HG02623 (cell line): ENCODE measurements around the gene PLCD3.
A peak's percentile ranks its signal among the peaks of the same experiment; 100 is the strongest.
"Not testable (repeated sequence)": the region's sequence is repeated elsewhere in the genome, so short reads cannot be mapped to it uniquely, and the experiment has no call there.

Source experiments
- ATAC-seq: cut with Tn5 transposase; IDR thresholded peaks from one replicate; pipeline ENCODE4 v1.9.1; 2021; ENCODE audit warnings: moderate library complexity; ENCODE audit not compliant: unreplicated experiment

Gene PLCD3

GRCh38 chr17:45135192-45135977, 3.1 kb upstream of the PLCD3 start, which contains the start of gene ACBD4:
Gene ACBD4 (plus strand): TSS chr17:45135687. CDS start chr17:45136145, 458 bp downstream.
- peak; percentile 75 for ATAC-seq

- ATAC-seq = no peak
Measured at GRCh38 chr17:45132572-45133463, 503 bp upstream of the PLCD3 start.

GRCh38 chr17:45131616-45132319, 547 bp downstream of the PLCD3 start:
- no peak for ATAC-seq

GRCh38 chr17:45130681-45131615, 1.4 kb downstream of the PLCD3 start:
- ATAC-seq = no peak

- no peak for ATAC-seq
Measured at GRCh38 chr17:45129940-45130680, 2.2 kb downstream of the PLCD3 start.

- ATAC-seq = no peak
Measured at GRCh38 chr17:45129426-45129939, 2.8 kb downstream of the PLCD3 start.

- no peak for ATAC-seq
Measured at GRCh38 chr17:45128989-45129388, 3.3 kb downstream of the PLCD3 start.

DNA sequence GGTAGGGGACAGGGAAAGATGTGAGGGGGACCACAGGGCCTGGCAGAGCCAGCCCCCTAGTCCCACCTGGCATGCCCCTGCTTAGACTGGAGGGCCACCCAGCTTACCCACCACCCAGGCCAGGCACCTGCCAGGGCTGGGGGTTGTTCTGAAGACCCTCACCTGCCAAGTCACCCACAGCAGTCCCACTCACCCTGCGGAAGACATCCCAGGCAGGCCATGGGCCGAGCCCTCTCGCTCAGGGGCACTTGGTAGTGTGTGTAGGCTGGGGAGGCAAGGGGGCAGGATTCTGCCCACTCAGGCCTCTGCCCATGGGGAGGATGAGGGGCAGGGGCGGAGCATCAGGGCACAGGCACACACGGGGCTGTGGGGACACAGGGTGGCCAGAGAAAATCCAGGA, 4.0 kb downstream of the PLCD3 start:
- ATAC-seq = no peak

- no peak for ATAC-seq
Measured at GRCh38 chr17:45127548-45128300, 4.6 kb downstream of the PLCD3 start.

DNA sequence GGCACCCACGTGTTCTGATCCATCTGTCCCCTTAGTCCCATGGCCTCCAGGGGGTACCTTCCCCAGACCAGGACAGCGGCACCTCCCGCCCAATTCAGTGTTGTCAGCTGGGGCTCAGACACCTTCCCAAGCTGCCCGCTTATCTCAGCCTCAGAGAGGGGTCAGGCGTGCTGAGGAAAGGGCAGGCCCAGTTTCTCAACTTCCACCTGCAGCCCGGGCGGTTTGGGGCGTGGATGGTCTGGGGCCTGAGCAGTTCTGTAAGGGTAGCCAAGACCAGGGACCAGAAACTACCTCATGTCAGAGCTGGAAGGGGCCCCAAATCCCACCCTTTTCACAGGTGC, 5.1 kb downstream of the PLCD3 start:
- ATAC-seq = no peak

DNA sequence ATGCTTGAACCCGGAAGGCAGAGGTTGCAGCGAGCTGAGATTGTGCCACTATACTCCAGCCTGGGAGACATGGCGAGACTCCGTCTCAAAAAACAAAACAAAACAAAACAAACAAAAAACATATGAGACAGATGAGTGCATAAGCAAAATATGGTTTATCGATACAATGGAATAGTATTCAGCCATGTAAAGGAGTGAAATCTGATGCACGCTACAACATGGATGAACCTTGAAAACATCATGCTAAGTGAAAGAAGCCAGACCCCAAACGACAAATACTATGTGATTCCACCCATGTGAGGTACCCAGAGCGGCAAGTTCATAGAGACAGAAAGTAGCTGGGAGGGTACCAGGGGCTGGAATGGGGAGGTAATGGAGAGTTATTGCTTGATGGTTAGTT, 6.8 kb downstream of the PLCD3 start:
- ATAC-seq = no peak

GRCh38 chr17:45124797-45125122, 7.6 kb downstream of the PLCD3 start:
- ATAC-seq = not testable (repeated sequence)

DNA sequence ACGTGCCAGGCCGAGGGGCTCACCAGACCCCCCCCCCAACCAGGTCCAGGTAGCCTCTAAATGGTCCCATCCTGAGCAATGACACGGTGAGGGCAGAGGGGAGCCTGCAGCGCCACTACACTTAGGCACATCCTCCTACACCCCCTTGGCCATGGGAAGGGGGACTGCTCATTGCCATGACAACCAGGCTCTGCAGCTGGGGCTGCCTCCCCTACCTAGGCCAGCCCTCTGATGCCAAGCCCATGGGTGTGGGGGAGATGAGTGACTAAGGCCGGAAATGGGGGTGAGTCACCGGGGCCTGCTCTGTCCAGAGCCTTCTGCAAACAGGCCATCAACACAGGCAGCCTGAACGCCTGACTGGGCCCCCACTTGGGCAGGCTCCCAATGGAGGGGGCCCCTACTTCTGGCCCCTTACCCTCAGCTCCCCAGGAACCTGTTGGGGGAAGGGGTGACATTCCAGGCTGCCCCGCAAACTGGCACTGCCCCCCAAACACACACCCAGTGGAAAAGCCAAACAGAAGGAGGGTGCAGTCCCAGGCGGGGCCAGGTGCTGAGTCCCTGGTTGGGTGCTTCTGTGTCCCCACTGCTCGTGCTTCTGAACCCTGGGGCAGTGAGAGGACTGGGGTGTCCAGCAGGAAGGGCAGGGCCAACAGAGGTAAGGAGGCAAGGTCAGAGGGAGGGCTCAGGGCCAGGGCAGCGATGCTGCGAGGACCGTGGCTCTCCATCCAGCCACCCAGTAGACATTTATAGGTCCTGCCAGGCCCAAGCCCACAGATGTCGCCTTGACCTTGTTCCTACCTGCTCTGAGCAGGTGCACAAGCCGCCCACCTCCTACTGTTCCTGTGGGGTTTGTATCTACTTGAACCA, 8.2 kb downstream of the PLCD3 start:
- no peak for ATAC-seq

GRCh38 chr17:45123076-45123770, 9.1 kb downstream of the PLCD3 start:
- ATAC-seq = no peak

- ATAC-seq = no peak
Measured at GRCh38 chr17:45121055-45121454, 11.3 kb downstream of the PLCD3 start.

GRCh38 chr17:45120558-45120957, 11.8 kb downstream of the PLCD3 start:
- ATAC-seq = no peak

- no peak for ATAC-seq
Measured at GRCh38 chr17:45119964-45120363, 12.4 kb downstream of the PLCD3 start.
